ENCODE measurements around the gene SEC61A1.

Gene SEC61A1

GRCh38 chr3:128060473-128061381 lies 8.5 kb downstream of the SEC61A1 start:
- no peak for DNase-seq

GRCh38 chr3:128062033-128062745 lies 10.0 kb downstream of the SEC61A1 start:
- peak; percentile 29 for DNase-seq

DNA sequence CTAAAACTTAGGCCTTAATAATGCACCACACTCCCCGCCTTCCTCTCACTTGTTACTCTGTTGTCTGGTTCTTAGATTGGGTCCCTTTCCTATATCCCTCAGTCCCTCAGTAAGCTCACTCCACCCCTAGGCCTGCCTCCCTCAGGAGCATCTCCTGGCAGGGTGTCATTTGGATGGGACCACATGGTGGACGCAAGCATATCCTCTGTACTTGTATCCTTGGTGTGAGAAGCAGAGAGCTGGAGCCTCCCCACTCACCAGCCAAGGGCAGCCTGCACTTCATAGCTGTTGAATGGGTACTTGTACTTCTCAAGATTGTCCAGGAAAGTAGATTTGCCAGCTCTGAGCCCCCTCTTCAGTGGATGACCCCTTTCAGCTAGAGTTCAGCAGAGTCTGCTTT lies 11.6 kb downstream of the SEC61A1 start:
- DNase-seq: peak; percentile 40

DNA sequence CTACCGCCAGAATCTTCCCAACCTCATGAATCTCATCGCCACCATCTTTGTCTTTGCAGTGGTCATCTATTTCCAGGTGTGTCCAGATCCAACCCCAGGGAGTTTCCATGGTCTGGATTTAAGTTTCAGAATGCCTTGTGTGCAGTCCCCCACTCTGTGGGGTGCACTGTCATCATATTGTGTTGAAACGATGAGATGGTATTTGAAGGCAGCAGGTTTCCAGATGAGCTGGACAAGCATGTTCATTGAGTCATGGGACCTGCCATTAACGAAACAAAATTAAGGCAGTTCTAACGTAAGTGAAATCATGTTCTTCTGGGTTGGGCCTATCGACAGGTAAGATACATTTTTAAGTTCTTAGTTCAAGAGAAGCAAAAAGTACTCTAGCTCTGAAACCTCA lies 12.7 kb downstream of the SEC61A1 start:
- peak; percentile 34 for DNase-seq

GRCh38 chr3:128066114-128066513 lies 13.9 kb downstream of the SEC61A1 start:
- no peak for DNase-seq

- peak; percentile 49 for DNase-seq
Observed at GRCh38 chr3:128066676-128067075, 14.4 kb downstream of the SEC61A1 start.

DNA sequence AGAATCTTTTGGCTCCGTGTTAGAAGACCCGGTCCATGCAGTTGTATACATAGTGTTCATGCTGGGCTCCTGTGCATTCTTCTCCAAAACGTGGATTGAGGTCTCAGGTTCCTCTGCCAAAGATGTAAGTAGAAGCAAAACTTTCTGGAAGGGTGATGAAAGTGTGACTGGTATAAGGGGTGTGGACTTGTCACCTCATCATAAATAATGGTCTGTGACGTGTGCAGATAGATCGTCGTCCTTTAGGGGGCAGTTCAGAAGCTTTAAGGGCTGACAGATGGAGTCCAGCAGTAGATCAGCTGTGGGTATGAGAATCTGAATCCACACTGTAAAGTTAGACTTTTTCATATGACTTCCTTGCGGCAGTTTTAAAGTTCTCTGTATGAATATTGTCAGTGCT lies 15.3 kb downstream of the SEC61A1 start:
- DNase-seq: no peak

GRCh38 chr3:128068156-128068620 lies 16.0 kb downstream of the SEC61A1 start:
- DNase-seq: peak; percentile 55

DNA sequence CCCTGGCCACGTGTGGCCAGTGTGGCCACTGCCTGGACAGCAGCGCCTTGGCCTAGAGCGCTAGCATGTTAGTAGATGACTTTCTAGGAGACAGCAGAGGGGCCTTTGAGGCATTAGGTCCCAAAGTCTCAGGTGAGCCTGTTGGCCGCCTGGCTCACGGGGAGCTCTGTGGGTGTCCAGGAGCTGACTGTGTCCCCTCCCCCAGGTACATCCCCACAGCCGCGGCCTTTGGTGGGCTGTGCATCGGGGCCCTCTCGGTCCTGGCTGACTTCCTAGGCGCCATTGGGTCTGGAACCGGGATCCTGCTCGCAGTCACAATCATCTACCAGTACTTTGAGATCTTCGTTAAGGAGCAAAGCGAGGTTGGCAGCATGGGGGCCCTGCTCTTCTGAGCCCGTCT lies 17.0 kb downstream of the SEC61A1 start:
- DNase-seq: peak; percentile 49

- DNase-seq: peak; percentile 53
Observed at GRCh38 chr3:128070898-128071591, 18.8 kb downstream of the SEC61A1 start.

DNA sequence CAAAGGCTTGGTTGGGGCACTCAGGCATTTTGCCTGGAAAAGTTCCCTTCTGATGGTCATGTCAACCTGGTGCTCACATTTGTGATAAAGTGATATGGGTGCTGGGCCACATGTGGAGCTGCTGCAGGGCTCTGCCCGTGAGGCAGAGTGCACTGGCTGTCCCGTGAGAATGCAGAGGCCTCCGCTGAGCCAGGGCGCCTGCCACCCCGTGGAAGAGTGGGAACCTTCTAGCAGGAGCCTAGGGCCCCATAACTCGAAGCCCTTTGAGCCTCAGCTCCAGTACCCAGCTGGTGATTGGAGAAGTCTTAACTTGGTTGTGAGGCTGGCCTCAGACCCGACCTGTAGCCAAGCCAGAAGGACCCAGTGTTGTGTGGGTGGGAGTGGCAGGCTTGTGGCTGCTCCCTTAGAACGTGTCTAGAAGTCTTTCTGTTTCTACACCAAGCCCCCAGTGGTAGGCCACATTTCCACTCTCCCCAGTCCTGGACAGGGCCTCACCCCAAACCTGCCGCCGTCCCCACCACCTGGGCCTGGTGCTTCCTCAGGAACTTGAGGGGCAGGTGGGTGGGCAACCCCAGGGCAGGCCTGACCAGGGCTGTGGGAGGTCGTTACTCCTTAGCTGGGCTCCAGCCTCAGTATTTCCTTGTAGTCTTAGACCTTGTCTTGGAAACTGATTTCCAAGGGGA lies 19.7 kb downstream of the SEC61A1 start:
- peak; percentile 49 for DNase-seq

- DNase-seq: peak; percentile 49
Observed at GRCh38 chr3:128072454-128073184, 20.4 kb downstream of the SEC61A1 start.

DNA sequence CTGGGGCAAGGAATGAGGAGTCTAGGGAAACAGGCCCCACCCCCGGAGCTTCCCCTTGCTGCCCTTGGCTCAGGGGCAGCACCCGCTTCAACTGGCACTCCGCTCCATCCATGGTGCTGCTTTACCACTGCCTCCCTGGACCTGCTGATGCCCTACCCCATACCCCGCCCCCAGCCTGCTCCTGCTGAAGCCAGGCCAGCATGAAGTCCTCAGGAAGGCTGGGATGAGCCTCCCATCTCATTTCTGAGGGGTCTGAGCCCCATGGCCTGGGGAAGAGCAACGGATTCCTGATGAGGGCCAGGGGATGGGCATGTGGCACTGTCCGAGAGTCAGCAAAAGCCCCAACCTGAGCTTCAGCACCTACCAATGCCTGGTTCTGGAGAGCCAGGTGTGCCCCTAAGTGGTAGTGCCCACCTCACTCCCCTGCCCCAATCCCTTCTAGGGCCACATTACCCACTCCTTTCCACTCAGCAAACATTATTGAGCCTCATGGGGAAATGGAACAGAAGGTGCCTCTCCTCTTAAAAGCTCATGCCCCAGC lies 21.0 kb downstream of the SEC61A1 start:
- peak; percentile 48 for DNase-seq

GRCh38 chr3:128073807-128074206 lies 21.6 kb downstream of the SEC61A1 start:
- DNase-seq: no peak

- peak; percentile 54 for DNase-seq
Observed at GRCh38 chr3:128074851-128075521, 22.7 kb downstream of the SEC61A1 start.

GRCh38 chr3:128075522-128076482 lies 23.6 kb downstream of the SEC61A1 start:
- DNase-seq: peak; percentile 97

GRCh38 chr3:128076483-128077201 lies 24.4 kb downstream of the SEC61A1 start:
- DNase-seq: peak; percentile 72

DNA sequence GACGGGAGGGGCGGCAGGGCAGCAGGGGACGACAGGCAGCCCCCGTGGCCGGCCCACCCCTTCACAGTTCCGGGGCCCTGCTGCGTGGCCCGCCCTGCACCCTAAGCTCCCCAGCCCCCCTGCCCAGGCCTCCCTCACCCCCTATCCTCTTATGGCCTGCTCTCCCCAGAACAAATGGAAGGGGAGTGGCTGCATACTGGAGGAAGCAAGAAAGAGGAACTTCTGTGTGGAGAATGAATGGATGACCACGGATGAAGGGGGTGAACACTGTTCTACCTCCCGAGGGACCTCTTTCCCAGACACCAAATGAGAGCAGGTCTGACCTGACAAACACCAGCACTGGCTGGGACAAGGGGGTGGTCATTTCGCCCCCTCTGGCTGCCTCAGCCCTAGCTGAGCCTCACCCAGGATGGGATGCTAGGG lies 25.0 kb downstream of the SEC61A1 start:
- no peak for DNase-seq

GRCh38 chr3:128077665-128078064 lies 25.4 kb downstream of the SEC61A1 start:
- peak; percentile 51 for DNase-seq

Data from activated CD8-positive, alpha-beta memory T cell treated with anti-CD3 and anti-CD28 coated beads, Interleukin-2, amount 50 U/mL, for 48 hours (primary cell).